ENCODE results near the gene RNF112. TPM values are rescaled to one million over a fixed set of nuclear protein-coding genes. Genes with fewer than 3 reads are reported as not detected.
A peak's percentile ranks its signal among the peaks of the same experiment; 100 is the strongest.

The RNF112 gene
- total RNA-seq, 1 donor from 2014 or later, result 0.84 TPM

DNA sequence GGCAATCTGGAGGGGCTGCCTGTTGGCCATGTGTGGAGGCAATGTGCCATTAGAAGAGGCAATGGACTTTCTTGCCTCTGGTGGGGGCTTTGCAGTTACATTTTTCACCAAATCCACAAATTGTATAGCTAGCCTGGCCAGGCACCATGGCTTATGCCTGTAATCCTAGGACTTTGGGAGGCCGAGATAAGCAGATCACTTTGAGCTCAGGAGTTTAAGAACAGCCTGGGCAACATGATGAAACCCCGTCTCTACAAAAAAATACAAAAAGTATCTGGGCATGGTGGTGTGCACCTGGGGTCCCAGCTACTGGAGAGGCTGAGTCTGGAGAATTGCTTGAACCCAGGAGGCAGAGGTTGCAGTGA is 2.7 kb upstream of the RNF112 start:
- no peak overlapping the region for H3K27ac Mint-ChIP-seq (ENCODE audit: unreplicated experiment)
- TF ChIP-seq CTCF (conservative IDR thresholded peaks at IDR 0.05), result no peak
- no peak for DNase-seq (ENCODE audit: low read depth, low spot score)
- H3K4me1 Mint-ChIP-seq, result no peaks in the 10 kb centered on the region
- H3K27me3 Mint-ChIP-seq (ENCODE audit: low read depth), result peaks cover 3% of the 10 kb centered on the region
- no peaks in the 10 kb centered on the region for H3K36me3 Mint-ChIP-seq (ENCODE audit: low read depth)
- peaks cover 2% of the 10 kb centered on the region for H3K9me3 Mint-ChIP-seq
- no peak overlapping the region for H3K4me3 Mint-ChIP-seq

DNA sequence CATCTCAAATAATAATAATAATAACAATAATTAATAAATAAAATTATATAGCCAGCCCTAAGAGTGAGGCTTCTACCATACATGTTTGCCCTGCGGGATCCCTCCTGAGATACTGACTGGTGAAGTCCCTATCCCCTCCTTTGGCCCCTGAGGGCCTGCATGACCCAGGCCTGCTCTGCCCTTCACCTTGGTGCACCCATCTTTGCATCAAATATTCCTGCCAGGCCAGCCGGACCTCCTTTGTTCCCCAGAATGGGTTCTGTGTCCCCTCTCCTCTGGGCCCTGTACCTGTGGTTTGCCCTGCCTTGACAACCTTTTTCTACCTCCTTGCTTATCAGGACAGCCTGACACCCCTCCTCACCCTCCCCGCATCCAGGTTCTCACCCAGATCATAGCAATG is 2.0 kb upstream of the RNF112 start:
- Mint-ChIP-seq H3K27me3 (ENCODE audit: low read depth) (peaks cover 3% of the 10 kb centered on the region), H3K4me1 (no peaks in the 10 kb centered on the region), H3K36me3 (ENCODE audit: low read depth) (no peaks in the 10 kb centered on the region), H3K9me3 (peaks cover 2% of the 10 kb centered on the region), H3K27ac (ENCODE audit: unreplicated experiment) (no peak overlapping the region), H3K4me3 (no peak overlapping the region)
- TF ChIP-seq CTCF (conservative IDR thresholded peaks at IDR 0.05), result no peak
- DNase-seq (ENCODE audit: low read depth, low spot score), result no peak

GRCh38 chr17:19409509-19409908 is 1.5 kb upstream of the RNF112 start:
- Mint-ChIP-seq H3K9me3 (no peaks in the 10 kb centered on the region), H3K27me3 (ENCODE audit: low read depth) (peaks cover 3% of the 10 kb centered on the region), H3K4me3 (no peak overlapping the region), H3K36me3 (ENCODE audit: low read depth) (no peaks in the 10 kb centered on the region), H3K4me1 (no peaks in the 10 kb centered on the region), H3K27ac (ENCODE audit: unreplicated experiment) (peak overlapping the region; percentile 73)
- no peak for DNase-seq (ENCODE audit: low read depth, low spot score)
- TF ChIP-seq CTCF (conservative IDR thresholded peaks at IDR 0.05), result no peak

DNA sequence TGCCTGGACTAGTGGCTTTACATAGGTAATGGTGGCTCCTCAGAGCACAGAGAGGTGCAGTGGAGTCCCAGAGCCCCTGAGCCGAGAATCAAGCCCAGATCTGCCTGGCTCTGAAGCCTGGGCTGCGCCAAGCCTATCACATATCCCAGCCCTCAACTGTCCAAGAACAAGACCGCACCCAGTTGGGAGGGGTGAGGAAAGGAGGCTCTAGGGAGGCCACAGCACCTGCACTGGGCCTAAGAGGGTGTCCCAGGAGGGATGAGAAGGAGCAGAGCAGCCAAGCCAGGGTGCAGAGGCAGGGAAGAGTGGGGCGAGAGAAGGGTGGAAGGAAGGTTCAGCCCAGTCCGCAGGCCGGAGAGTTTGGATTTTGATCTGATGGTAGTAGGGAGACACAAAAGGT is 941 bp upstream of the RNF112 start:
- DNase-seq (ENCODE audit: low read depth, low spot score), result no peak
- Mint-ChIP-seq H3K9me3 (no peaks in the 10 kb centered on the region), H3K27me3 (ENCODE audit: low read depth) (peaks cover 3% of the 10 kb centered on the region), H3K4me3 (no peak overlapping the region), H3K36me3 (ENCODE audit: low read depth) (no peaks in the 10 kb centered on the region), H3K27ac (ENCODE audit: unreplicated experiment) (no peak overlapping the region), H3K4me1 (no peaks in the 10 kb centered on the region)
- no peak for TF ChIP-seq CTCF (conservative IDR thresholded peaks at IDR 0.05)

GRCh38 chr17:19411631-19412030 is 599 bp downstream of the RNF112 start:
- Mint-ChIP-seq H3K36me3 (ENCODE audit: low read depth) (no peaks in the 10 kb centered on the region), H3K27ac (ENCODE audit: unreplicated experiment) (no peak overlapping the region), H3K4me3 (no peak overlapping the region), H3K27me3 (ENCODE audit: low read depth) (peaks cover 3% of the 10 kb centered on the region), H3K9me3 (no peaks in the 10 kb centered on the region), H3K4me1 (no peaks in the 10 kb centered on the region)
- DNase-seq (ENCODE audit: low read depth, low spot score), result no peak
- no peak for TF ChIP-seq CTCF (conservative IDR thresholded peaks at IDR 0.05)

DNA sequence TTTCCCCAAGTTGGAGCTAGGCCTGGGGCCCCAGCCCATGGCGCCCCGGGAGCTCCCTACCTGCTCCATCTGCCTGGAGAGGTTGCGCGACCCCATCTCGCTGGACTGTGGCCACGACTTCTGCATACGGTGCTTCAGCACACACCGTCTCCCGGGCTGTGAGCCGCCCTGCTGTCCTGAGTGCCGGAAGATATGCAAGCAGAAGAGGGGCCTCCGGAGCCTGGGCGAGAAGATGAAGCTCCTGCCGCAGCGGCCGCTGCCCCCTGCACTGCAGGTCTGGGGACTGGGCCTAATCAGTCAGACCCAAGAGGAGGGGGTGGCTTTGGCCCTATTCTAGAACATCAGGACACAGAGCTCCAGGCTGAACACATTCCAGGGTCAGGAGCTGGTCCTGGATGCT is 1.5 kb downstream of the RNF112 start:
- H3K9me3 Mint-ChIP-seq, result no peaks in the 10 kb centered on the region
- H3K27me3 Mint-ChIP-seq (ENCODE audit: low read depth), result peaks cover 3% of the 10 kb centered on the region
- H3K4me1 Mint-ChIP-seq, result no peaks in the 10 kb centered on the region
- no peak overlapping the region for H3K4me3 Mint-ChIP-seq
- DNase-seq (ENCODE audit: low read depth, low spot score), result no peak
- TF ChIP-seq CTCF (conservative IDR thresholded peaks at IDR 0.05), result no peak
- H3K27ac Mint-ChIP-seq (ENCODE audit: unreplicated experiment), result no peak overlapping the region
- H3K36me3 Mint-ChIP-seq (ENCODE audit: low read depth), result no peaks in the 10 kb centered on the region

Data from neural crest cell (in vitro differentiated cells).